Activated CD8-positive, alpha-beta memory T cell treated with anti-CD3 and anti-CD28 coated beads, Interleukin-2, amount 50 U/mL, for 4 hours (primary cell): ENCODE measurements around the gene GIGYF2.
"Not testable (repeated sequence)": the region's sequence is repeated elsewhere in the genome, so short reads cannot be mapped to it uniquely, and the experiment has no call there.

Source experiments
- DNase-seq: peaks from one replicate; pipeline ENCODE4 v3.0.0-alpha.2; 2020

GIGYF2 gene

GRCh38 chr2:232697059-232697806, at the start of gene GIGYF2:
Gene GIGYF2, plus strand, starts transcription at chr2:232697331. Its CDS starts 37,867 bp downstream, at chr2:232735198.
- peak; percentile 92 for DNase-seq

GRCh38 chr2:232649033-232649432, 48.1 kb upstream of the GIGYF2 start:
- DNase-seq: no peak

- DNase-seq: no peak
Observed at GRCh38 chr2:232652505-232652851, 44.7 kb upstream of the GIGYF2 start.

- no peak for DNase-seq
Observed at GRCh38 chr2:232653441-232653840, 43.7 kb upstream of the GIGYF2 start.

GRCh38 chr2:232655392-232655791, 41.7 kb upstream of the GIGYF2 start:
- DNase-seq: no peak

- DNase-seq: no peak
Observed at GRCh38 chr2:232658217-232658785, 38.8 kb upstream of the GIGYF2 start.

- no peak for DNase-seq
Observed at GRCh38 chr2:232659359-232659758, 37.8 kb upstream of the GIGYF2 start.

- no peak for DNase-seq
Observed at GRCh38 chr2:232662486-232663260, 34.5 kb upstream of the GIGYF2 start.

- DNase-seq: no peak
Observed at GRCh38 chr2:232666051-232666805, 30.9 kb upstream of the GIGYF2 start.

GRCh38 chr2:232667989-232668583, 29.0 kb upstream of the GIGYF2 start:
- DNase-seq: no peak

- DNase-seq: no peak
Observed at GRCh38 chr2:232668805-232669444, 28.2 kb upstream of the GIGYF2 start.

GRCh38 chr2:232672588-232672987, 24.5 kb upstream of the GIGYF2 start:
- DNase-seq: no peak

- no peak for DNase-seq
Observed at GRCh38 chr2:232674491-232674890, 22.6 kb upstream of the GIGYF2 start.

GRCh38 chr2:232675381-232675780, 21.8 kb upstream of the GIGYF2 start:
- DNase-seq: no peak

GRCh38 chr2:232680006-232680405, 17.1 kb upstream of the GIGYF2 start:
- DNase-seq: no peak

GRCh38 chr2:232681527-232681926, 15.6 kb upstream of the GIGYF2 start:
- no peak for DNase-seq

- DNase-seq: no peak
Observed at GRCh38 chr2:232683368-232683767, 13.8 kb upstream of the GIGYF2 start.

GRCh38 chr2:232685391-232685790, 11.7 kb upstream of the GIGYF2 start:
- DNase-seq: not testable (repeated sequence)

GRCh38 chr2:232687382-232688160, 9.6 kb upstream of the GIGYF2 start:
- no peak for DNase-seq

GRCh38 chr2:232688201-232688600, 8.9 kb upstream of the GIGYF2 start:
- no peak for DNase-seq

- DNase-seq: no peak
Observed at GRCh38 chr2:232689152-232689910, 7.8 kb upstream of the GIGYF2 start.
